ENCODE data around the gene FRAT1.
"Not testable (repeated sequence)": the region's sequence is repeated elsewhere in the genome, so short reads cannot be mapped to it uniquely, and the experiment has no call there.

The FRAT1 gene

DNA sequence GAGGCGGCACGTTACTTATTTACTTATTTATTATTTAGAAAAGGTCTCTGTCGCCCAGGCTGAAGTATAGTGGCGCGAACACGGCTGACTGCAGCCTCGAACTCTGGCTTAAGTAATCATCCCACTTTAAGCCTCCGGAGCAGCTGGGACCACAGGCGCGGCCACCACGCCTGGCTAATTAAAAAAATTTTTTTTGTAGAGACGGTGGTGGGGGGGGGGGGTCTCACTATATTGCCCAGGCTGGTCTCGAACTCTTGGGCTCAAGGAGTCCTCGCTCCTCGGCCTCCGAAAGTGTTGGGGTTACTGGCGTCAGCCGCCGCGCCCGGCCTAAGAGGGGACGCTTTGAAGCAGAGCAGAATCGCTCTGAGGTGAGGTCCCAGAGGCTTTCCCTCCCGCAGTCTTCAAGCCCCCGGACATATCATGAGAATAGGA is 16.1 kb downstream of the FRAT1 start:
- DNase-seq, result no peak

- no peak for DNase-seq
These were observed 16.9 kb downstream of the FRAT1 start for GRCh38 chr10:97336006-97336405.

DNA sequence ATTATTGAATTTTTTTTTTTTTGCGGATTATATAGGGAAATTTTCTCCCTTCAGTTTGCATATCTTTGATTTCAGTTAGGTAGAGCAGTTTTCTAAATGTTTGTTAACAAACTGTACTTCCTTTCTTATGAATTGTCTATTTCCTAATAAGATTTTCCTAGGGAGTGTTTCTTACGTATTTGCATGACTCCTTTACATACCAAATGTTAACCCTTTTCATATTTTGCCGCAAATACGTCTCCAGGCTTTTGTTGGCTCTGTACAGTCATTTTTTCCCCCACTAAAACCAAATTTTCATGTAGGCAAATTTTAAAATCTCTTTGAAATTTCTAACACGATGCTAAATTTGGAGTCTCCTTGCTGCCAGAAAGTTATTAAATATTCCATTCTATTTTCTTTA is 17.4 kb downstream of the FRAT1 start:
- DNase-seq, result no peak

DNA sequence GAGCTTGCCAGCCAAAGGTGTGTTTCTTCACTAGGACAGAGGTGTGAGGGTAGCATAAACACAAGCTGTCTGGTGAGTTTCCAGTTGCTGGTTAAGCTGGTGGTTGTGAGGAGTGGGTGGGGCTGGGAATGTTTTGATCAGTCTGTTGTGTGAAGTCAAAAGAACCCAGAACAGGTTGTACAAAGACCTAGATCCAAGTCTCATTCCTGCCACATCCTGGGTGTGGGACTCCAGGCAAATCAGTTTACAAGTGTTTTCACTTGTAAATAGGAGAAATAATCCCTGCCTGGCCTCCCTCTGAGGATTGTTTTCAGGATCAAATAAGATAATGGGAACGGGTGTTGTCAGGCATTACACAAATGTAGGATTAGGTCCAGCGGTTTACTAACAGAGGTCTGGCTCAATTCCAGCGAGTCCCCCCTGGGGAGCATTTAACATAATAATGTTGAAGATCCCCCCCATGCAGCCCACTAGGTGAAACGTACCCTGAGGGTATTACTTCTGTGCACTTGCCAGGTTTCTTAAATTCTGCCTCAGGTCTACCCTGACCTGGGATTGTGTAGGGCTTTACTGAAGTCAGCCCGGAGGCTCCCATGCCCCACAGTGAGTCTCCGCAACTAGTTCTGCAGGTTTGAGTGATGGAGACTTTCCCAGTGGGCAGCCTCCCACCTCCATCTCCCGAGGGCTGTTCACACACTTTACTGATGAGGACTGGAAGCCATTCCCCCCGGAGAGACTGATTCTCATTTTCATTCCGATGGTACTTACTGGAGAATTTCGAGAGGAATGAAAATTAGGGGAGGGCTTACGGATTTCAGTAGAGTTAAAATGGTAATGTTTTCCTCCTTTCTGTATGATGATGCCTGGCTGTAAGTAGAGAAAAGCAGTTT is 18.1 kb downstream of the FRAT1 start:
- no peak for DNase-seq

- DNase-seq, result no peak
These were observed 19.0 kb downstream of the FRAT1 start for GRCh38 chr10:97338041-97338440.

GRCh38 chr10:97341416-97341815 is 22.3 kb downstream of the FRAT1 start:
- DNase-seq, result no peak

GRCh38 chr10:97343664-97344063 is 24.6 kb downstream of the FRAT1 start:
- DNase-seq, result not testable (repeated sequence)

- no peak for DNase-seq
These were observed 28.2 kb downstream of the FRAT1 start for GRCh38 chr10:97347317-97347716.

DNA sequence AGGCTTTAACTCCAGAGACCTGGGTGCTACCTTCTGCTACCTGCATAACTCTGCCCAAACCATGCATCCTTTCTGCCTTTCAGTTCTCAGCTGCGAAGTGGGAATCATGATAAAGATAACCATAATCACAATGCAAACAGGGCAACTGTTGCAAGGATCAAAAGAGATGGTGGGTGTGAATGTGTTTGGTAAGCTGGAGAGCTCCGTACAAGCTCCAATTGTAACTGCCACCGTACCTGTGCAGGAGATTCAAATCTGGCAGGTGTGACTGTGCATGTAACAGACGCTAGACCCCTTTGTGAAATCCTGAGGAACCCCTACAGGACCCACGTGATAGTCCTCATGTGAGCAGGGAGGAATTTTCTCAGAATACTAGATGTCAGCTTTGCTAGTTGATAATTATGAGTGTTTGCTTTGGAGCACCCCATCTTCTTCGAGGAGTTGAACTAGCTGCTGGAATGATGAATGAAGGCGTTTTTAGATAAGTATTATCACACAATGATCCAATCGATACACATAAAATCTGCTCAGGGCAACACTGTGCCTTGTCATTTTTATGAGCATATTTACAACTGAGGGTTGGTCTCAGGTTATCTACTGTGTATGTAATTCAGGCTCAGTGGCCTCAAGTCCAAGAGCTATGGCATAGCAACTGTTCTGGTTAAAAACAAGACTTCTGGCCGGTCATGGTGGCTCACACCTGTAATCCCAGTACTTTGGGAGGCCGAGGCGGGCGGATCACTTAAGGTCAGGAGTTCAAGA is 30.9 kb downstream of the FRAT1 start:
- no peak for DNase-seq

DNA sequence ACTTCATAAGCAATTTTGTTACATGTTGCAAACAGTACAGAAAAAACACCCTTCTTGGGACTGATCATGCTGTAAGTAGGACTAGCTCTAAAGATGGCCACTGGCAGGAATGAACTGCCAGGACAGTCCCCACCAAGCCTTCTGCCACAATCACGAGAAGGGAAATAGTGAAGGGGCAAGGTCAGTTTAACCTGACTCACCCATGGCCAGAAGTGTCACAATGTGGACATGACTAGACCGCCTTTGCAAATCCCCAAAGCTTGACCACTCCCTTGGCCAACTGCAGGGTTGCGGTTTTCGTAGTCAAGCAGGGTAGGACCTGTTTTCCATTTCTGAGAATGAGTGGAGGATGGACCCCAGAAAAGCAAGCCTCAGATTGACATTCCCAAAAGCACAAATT is 34.9 kb downstream of the FRAT1 start:
- DNase-seq, result no peak

GRCh38 chr10:97355571-97355975 is 36.5 kb downstream of the FRAT1 start:
- no peak for DNase-seq

GRCh38 chr10:97356318-97356914 is 37.3 kb downstream of the FRAT1 start:
- peak; percentile 56 for DNase-seq

- no peak for DNase-seq
These were observed 37.8 kb downstream of the FRAT1 start for GRCh38 chr10:97356918-97357317.

DNA sequence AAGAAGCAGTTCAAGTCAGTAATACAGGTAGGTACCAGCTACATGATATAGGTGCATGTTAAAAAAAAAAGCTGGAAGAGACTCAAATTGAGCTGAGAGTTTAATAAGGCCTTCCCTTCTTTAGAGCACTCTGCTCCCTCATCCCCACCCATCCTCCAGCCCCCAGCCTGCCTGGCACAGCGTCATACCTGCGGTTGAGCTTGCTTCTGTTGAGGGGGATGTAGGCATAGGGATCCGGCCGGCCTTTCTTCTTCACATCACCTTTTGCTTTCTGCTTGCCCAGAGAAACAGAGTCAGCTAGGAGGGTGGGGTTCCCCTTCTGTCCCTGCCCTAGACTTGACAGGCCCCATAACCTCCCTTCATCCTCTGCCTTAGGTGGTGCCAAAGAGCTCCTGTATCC is 39.3 kb downstream of the FRAT1 start:
- no peak for DNase-seq

DNA sequence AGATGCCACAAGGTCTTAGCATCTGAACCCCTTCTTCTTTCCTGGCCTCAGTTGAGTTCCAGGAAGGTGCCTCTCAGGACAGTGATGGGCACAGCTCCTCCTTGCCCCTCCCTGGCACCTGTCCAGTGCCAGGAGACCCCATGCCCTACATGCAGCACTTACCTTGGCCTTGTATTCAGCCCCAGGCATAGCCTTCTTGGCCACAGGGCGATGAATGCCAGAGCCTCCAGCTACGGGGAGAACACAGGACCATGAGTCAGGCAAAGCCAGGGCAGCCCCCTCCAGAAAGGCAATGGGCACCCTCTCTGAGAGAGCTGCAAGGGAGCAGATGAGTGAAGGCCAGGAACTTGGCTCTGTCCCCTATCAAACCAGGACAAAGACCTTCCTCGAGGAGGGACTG is 39.7 kb downstream of the FRAT1 start:
- DNase-seq, result no peak

DNA sequence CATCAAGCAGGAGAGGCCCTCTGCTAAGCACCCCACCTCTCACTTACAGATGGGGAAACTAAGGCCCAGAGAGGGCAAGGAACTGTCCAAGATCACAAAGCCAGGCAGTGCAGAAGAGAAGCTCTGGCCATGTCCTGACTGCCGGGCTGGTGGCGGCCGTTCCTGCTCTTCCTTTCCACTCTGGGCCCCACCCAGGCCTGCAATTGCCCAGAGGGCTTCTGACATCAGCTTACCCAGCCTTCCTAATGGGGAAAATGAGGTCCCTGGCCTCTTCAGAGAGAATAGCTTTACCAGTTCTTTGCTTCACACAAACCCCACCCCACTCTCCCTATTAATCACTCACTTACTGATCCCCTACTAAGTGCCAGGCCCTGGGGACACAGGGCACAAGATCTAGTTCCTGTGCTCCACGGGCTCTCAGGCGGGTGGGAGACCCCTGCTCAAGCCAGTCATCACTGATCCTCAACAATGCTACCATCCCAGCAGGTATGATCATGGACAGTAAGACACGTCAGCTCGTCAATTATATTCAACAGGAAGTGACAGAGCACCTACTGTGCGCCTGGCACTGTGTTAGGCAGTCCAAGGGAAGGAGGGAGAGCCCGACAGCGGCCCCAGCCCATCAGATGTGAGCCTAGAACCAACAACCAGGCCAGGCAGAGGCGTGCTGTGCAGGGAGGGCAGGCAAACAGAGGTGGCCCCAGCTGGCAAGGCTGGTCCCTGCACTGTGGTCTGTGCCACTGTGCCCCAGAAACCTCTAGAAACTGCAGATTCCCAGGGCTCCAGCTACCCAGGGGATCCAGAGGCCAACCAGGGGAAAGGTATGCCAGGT is 41.9 kb downstream of the FRAT1 start:
- no peak for DNase-seq

GRCh38 chr10:97361537-97361901 is 42.4 kb downstream of the FRAT1 start:
- no peak for DNase-seq

DNA sequence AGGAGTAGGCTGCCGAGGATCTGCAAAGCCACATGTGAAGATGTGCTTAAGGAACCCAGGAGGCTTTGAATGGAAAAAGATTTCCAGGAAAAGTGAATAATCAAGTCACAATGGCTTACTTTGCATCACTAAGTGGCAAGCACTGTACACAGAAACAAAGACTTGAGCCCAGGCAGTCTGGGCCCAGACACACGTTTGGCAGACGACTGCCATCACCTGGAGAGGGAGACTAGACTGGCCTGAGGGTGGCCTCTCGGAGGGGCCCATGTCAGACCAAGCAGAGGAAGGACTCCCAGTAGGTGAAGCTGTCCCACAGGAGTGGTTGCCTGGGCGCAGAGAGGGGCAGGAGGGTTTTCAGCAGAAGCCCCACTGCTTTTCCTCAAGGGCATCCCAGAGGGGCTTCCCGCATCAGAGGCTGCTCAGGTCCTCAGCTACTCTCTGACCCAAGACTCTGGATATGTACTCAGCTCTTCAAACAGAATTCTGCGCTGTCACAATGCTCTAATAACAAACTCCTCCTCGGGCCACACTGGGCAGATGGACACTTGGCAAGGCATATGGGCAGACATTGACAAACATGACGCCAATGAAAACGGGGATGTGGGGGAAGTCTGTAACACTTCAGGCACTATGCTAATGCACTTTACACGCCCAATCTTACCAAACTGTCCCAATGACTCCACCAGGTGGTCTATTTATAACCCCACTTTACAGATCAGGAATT is 43.4 kb downstream of the FRAT1 start:
- DNase-seq, result no peak

DNA sequence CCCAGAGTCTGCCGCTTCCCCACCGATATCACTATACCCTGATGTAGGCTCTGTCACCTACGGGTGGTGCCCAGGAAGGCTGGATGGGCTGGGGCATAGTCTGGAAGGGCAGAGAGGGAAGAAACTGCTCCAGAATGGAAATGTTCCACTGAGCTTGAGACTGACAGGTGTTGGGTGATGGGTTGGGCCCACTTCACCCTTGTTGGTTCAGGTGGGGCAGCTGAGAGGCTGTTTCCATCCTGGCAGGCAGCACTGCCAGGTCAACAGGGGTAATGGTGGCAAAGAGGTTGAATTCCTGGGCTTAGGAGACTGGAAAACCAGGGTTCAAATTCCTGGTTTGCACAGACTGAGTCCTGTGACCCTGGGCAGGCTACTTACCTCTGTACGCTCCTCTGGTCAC is 44.0 kb downstream of the FRAT1 start:
- DNase-seq, result no peak

DNA sequence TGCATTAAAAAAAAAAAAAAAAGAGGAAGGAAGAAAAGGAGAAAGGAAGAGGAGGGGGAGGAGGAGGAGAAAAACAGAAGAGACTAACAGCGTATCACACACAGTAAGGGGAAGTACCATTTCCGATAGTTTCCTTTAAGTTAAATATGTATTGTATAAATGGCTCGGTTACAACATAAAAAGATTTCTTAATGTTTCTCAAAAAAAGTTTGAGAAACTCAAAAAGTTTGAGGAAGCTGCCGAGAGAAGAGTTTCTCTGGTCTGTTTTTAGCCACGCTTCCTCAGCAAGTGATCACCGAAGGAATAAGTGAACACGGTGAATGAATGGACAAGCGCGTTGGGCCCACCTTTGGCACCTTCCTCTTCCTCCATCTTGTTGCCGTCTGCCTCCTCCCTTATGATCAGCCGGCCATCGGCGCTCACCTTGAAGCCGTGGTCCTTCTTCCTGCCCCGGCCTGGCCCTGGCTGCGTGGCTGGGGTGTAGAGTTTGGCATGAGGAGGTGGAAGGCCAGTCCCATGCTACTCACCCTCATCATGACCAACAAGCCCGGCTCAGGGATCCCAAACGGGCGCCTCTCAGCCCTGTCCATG is 46.8 kb downstream of the FRAT1 start:
- DNase-seq, result no peak

GRCh38 chr10:97366572-97366971 is 47.5 kb downstream of the FRAT1 start:
- no peak for DNase-seq
